Hepatocyte (in vitro differentiated cells): ENCODE measurements around the gene MS4A4E. TPM values are rescaled to one million over a fixed set of nuclear protein-coding genes. Genes with fewer than 3 reads are reported as not detected.

Source experiments
- DNase-seq: peaks from one replicate; pipeline ENCODE4 v3.0.0-alpha.2; 2016; ENCODE audit warnings: low spot score
- H2AFZ ChIP-seq: fragments of 200-600 bp; sonication (generic); 2 replicates; pipeline ENCODE4 v1.6.0; 2016; ENCODE audit warnings: antibody characterized with exemption, mild to moderate bottlenecking
- H3K27ac ChIP-seq: fragments of 200-600 bp; sonication (generic); 2 replicates; pipeline ENCODE4 v1.5.1; 2016; ENCODE audit warnings: mild to moderate bottlenecking
- H3K27me3 ChIP-seq: fragments of 200-600 bp; sonication (generic); 2 replicates; pipeline ENCODE4 v1.6.1; 2016
- H3K36me3 ChIP-seq: fragments of 200-600 bp; sonication (generic); replicated peaks from 2 replicates; pipeline ENCODE4 v1.5.1; 2016; ENCODE audit warnings: low read depth; ENCODE audit not compliant: insufficient read depth
- H3K4me1 ChIP-seq: fragments of 200-600 bp; sonication (generic); 2 replicates; pipeline ENCODE4 v1.5.1; 2016; ENCODE audit warnings: mild to moderate bottlenecking, moderate library complexity; ENCODE audit not compliant: insufficient read depth
- H3K4me2 ChIP-seq: fragments of 200-600 bp; sonication (generic); 2 replicates; pipeline ENCODE4 v1.6.0; 2016
- H3K4me3 ChIP-seq: fragments of 200-600 bp; sonication (generic); 2 replicates; pipeline ENCODE4 v1.5.1; 2016; ENCODE audit warnings: mild to moderate bottlenecking
- H3K79me2 ChIP-seq: fragments of 200-600 bp; sonication (generic); 2 replicates; pipeline ENCODE4 v1.6.0; 2017; ENCODE audit warnings: mild to moderate bottlenecking
- H3K9me2 ChIP-seq: fragments of 200-600 bp; sonication (generic); replicated peaks from 2 replicates; pipeline ENCODE4 v1.6.0; 2017; ENCODE audit warnings: mild to moderate bottlenecking; ENCODE audit not compliant: insufficient read depth
- H3K9me3 ChIP-seq: fragments of 200-600 bp; sonication (generic); 2 replicates; pipeline ENCODE4 v1.5.1; 2016; ENCODE audit warnings: low read depth, mild to moderate bottlenecking
- H4K20me1 ChIP-seq: fragments of 200-600 bp; sonication (generic); 2 replicates; pipeline ENCODE4 v1.6.0; 2016; ENCODE audit warnings: mild to moderate bottlenecking; ENCODE audit not compliant: insufficient read depth, poor library complexity, severe bottlenecking
- EZH2 ChIP-seq: fragments of 200-600 bp; sonication (generic); IDR thresholded peaks from 2 replicates; pipeline ENCODE4 v1.6.1; 2016; ENCODE audit warnings: antibody characterized with exemption, mild to moderate bottlenecking, borderline replicate concordance
- EZH2phosphoT487 ChIP-seq: fragments of 200-600 bp; sonication (generic); IDR thresholded peaks from one replicate; pipeline ENCODE4 v1.6.1; 2018; ENCODE audit warnings: antibody characterized with exemption, mild to moderate bottlenecking, low read depth, moderate library complexity; ENCODE audit not compliant: unreplicated experiment, severe bottlenecking
- WGBS: methylation state at CpG from one replicate; pipeline ENCODE4 v1.1.6; 2016; ENCODE audit warnings: low lambda C conversion rate; ENCODE audit errors: missing lambda C conversion rate; 5-methylcytosine and 5-hydroxymethylcytosine counted together
- polyA plus RNA-seq: library from polyadenylated mRNA; unstranded; fragments of >200 nt; fragmentation: Nextera tagmentation; extraction: Ambion mirVana; gene quantifications from 2 replicates; pipeline ENCODE4 v1.2.1, GENCODE V29; 2016
- total RNA-seq: library from RNA; depleted of rRNA; stranded (reverse); fragments of >200 nt; gene quantifications from 2 replicates; pipeline ENCODE4 v1.2.3, GENCODE V29; 2014
- TF ChIP-seq, protein P1 (sequence below): fragments of 200-600 bp; sonication (generic); IDR thresholded peaks from 2 replicates; pipeline ENCODE4 v1.5.1; 2016; ENCODE audit warnings: antibody characterized with exemption, mild to moderate bottlenecking; ENCODE audit not compliant: poor library complexity

MS4A4E gene
- total and polyA plus RNA-seq, 2 experiments from 2014 or later = not detected

GRCh38 chr11:60235321-60235720 lies 7.6 kb downstream of the MS4A4E start:
- Histone ChIP-seq H3K27ac (no peak overlapping the region), H3K4me1 (no peaks in the 10 kb centered on the region), H4K20me1 (no peaks in the 10 kb centered on the region), H3K36me3 (no peaks in the 10 kb centered on the region), H3K79me2 (no peaks in the 10 kb centered on the region), H3K9me3 (no peaks in the 10 kb centered on the region), H3K27me3 (no peaks in the 10 kb centered on the region), H3K9me2 (no peaks in the 10 kb centered on the region), H3K4me3 (no peak overlapping the region), H3K4me2 (no peak overlapping the region), H2AFZ (no peak overlapping the region)
- 66% methylated on average over 3 of the region's 3 CpGs for WGBS
- no peak for DNase-seq
- TF ChIP-seq EZH2 (no peak), EZH2phosphoT487 (no peak)
- TF ChIP-seq, protein P1, sequence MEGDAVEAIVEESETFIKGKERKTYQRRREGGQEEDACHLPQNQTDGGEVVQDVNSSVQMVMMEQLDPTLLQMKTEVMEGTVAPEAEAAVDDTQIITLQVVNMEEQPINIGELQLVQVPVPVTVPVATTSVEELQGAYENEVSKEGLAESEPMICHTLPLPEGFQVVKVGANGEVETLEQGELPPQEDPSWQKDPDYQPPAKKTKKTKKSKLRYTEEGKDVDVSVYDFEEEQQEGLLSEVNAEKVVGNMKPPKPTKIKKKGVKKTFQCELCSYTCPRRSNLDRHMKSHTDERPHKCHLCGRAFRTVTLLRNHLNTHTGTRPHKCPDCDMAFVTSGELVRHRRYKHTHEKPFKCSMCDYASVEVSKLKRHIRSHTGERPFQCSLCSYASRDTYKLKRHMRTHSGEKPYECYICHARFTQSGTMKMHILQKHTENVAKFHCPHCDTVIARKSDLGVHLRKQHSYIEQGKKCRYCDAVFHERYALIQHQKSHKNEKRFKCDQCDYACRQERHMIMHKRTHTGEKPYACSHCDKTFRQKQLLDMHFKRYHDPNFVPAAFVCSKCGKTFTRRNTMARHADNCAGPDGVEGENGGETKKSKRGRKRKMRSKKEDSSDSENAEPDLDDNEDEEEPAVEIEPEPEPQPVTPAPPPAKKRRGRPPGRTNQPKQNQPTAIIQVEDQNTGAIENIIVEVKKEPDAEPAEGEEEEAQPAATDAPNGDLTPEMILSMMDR = no peak

GRCh38 chr11:60230681-60231080 lies 12.3 kb downstream of the MS4A4E start:
- Histone ChIP-seq H3K9me3 (no peaks in the 10 kb centered on the region), H3K4me1 (no peaks in the 10 kb centered on the region), H2AFZ (no peak overlapping the region), H3K4me3 (no peak overlapping the region), H3K4me2 (no peak overlapping the region), H4K20me1 (no peaks in the 10 kb centered on the region), H3K27ac (no peak overlapping the region), H3K9me2 (no peaks in the 10 kb centered on the region), H3K79me2 (no peaks in the 10 kb centered on the region), H3K27me3 (no peaks in the 10 kb centered on the region), H3K36me3 (no peaks in the 10 kb centered on the region)
- DNase-seq = no peak
- no peak for TF ChIP-seq EZH2phosphoT487
- TF ChIP-seq, protein P1 = no peak
- no peak for TF ChIP-seq EZH2
- 43% methylated on average over 1 of the region's 1 CpG for WGBS

GRCh38 chr11:60222141-60222540 lies 20.8 kb downstream of the MS4A4E start:
- Histone ChIP-seq H3K9me3 (no peaks in the 10 kb centered on the region), H3K4me1 (no peaks in the 10 kb centered on the region), H2AFZ (no peak overlapping the region), H3K9me2 (no peaks in the 10 kb centered on the region), H3K4me2 (no peak overlapping the region), H3K27me3 (no peaks in the 10 kb centered on the region), H3K79me2 (no peaks in the 10 kb centered on the region), H3K4me3 (no peak overlapping the region), H4K20me1 (no peaks in the 10 kb centered on the region), H3K36me3 (no peaks in the 10 kb centered on the region), H3K27ac (no peak overlapping the region)
- DNase-seq = no peak
- 67% methylated on average over 4 of the region's 4 CpGs for WGBS
- TF ChIP-seq, protein P1 = no peak
- TF ChIP-seq EZH2phosphoT487 = no peak
- no peak for TF ChIP-seq EZH2

DNA sequence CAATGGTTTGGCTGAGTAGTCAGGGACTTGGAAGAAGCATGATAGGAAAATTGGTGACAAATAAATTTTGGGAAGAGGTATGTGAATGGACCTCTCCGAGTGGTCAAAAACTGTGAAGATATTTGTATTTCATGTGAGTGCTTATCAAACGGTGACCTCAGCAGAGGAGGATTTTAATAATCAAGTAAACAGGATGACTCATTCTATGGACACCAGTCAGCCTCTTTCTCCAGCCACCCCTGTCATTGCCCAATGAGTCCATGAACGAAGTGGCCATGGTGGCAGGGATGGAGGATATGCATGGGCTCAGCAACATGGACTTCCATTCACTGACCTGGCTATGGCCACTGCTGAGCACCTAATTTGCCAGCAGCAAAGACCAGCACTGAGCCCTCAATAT lies 21.2 kb downstream of the MS4A4E start:
- Histone ChIP-seq H3K4me2 (no peak overlapping the region), H3K36me3 (no peaks in the 10 kb centered on the region), H3K4me1 (no peaks in the 10 kb centered on the region), H3K79me2 (no peaks in the 10 kb centered on the region), H3K9me3 (no peaks in the 10 kb centered on the region), H3K4me3 (no peak overlapping the region), H2AFZ (no peak overlapping the region), H3K9me2 (no peaks in the 10 kb centered on the region), H3K27ac (no peak overlapping the region), H3K27me3 (no peaks in the 10 kb centered on the region), H4K20me1 (no peaks in the 10 kb centered on the region)
- TF ChIP-seq, protein P1 = no peak
- TF ChIP-seq EZH2 = no peak
- TF ChIP-seq EZH2phosphoT487 = no peak
- DNase-seq = no peak
- 50% methylated on average over 3 of the region's 3 CpGs for WGBS
